ENCODE measurements around the gene PRR33. TPM values are rescaled to one million over a fixed set of nuclear protein-coding genes. Genes with fewer than 3 reads are reported as not detected.
A peak's percentile ranks its signal among the peaks of the same experiment; 100 is the strongest.

Gene PRR33
- total RNA-seq, 6 experiments from 2014 or later: not detected

- DNase-seq: no peak
- Histone ChIP-seq H3K4me1 (no peaks in the 10 kb centered on the region), H3K9me3 (no peaks in the 10 kb centered on the region), H3K27ac (no peak overlapping the region), H3K36me3 (no peaks in the 10 kb centered on the region), H3K27me3 (no peaks in the 10 kb centered on the region), H3K4me3 (no peak overlapping the region)
- TF ChIP-seq CTCF (IDR thresholded peaks at IDR 0.05) (no peak), POLR2A (IDR thresholded peaks at IDR 0.05) (no peak)
- no peak for ATAC-seq
- intact Hi-C loops (cut with DNase I): no loop called here
- no CpG with 5 or more reads among the region's 11 CpGs for WGBS (ENCODE audit: insufficient coverage, low coverage, low lambda C conversion rate, missing lambda C conversion rate)
Measured at GRCh38 chr11:1855886-1856265, 35.8 kb downstream of the PRR33 start.

- H3K9me3 ChIP-seq: no peaks in the 10 kb centered on the region
- TF ChIP-seq CTCF (IDR thresholded peaks at IDR 0.05): no peak
- no peak for TF ChIP-seq POLR2A (IDR thresholded peaks at IDR 0.05)
- no peak overlapping the region for H3K27ac ChIP-seq
- H3K4me1 ChIP-seq: no peaks in the 10 kb centered on the region
- DNase-seq (no peak), ATAC-seq (no peak)
- H3K4me3 ChIP-seq: no peak overlapping the region
- intact Hi-C loops (cut with DNase I): no loop called here
- 55% methylated on average over 2 of the region's 26 CpGs for WGBS (ENCODE audit: insufficient coverage, low coverage, low lambda C conversion rate, missing lambda C conversion rate)
- no peaks in the 10 kb centered on the region for H3K36me3 ChIP-seq
- H3K27me3 ChIP-seq: no peaks in the 10 kb centered on the region
Measured at GRCh38 chr11:1854949-1855885, 36.5 kb downstream of the PRR33 start.

- H3K4me3 ChIP-seq: no peak overlapping the region
- intact Hi-C loops (cut with DNase I): no loop called here
- H3K36me3 ChIP-seq: no peaks in the 10 kb centered on the region
- peak overlapping the region in 1 of 3 donors; percentile 24 for H3K27ac ChIP-seq
- ATAC-seq (no peak), DNase-seq (no peak)
- H3K4me1 ChIP-seq: no peaks in the 10 kb centered on the region
- no peaks in the 10 kb centered on the region for H3K9me3 ChIP-seq
- H3K27me3 ChIP-seq: no peaks in the 10 kb centered on the region
- WGBS (ENCODE audit: insufficient coverage, low coverage, low lambda C conversion rate, missing lambda C conversion rate): 64% methylated on average over 11 of the region's 27 CpGs
- no peak for TF ChIP-seq POLR2A (IDR thresholded peaks at IDR 0.05)
- no peak for TF ChIP-seq CTCF (IDR thresholded peaks at IDR 0.05)
Measured at GRCh38 chr11:1854132-1854948, 37.4 kb downstream of the PRR33 start.

GRCh38 chr11:1853376-1854131 lies 38.1 kb downstream of the PRR33 start:
- TF ChIP-seq POLR2A (IDR thresholded peaks at IDR 0.05): no peak
- no peak for TF ChIP-seq CTCF (IDR thresholded peaks at IDR 0.05)
- peak overlapping the region; percentile 11 to 26 (median 26) for H3K4me3 ChIP-seq
- ATAC-seq (no peak), DNase-seq (no peak)
- no peaks in the 10 kb centered on the region for H3K36me3 ChIP-seq
- intact Hi-C loops (cut with DNase I): no loop called here
- peak overlapping the region in 2 of 3 donors; percentile 24 to 70 for H3K27ac ChIP-seq
- no peaks in the 10 kb centered on the region for H3K4me1 ChIP-seq
- H3K9me3 ChIP-seq: no peaks in the 10 kb centered on the region
- WGBS (ENCODE audit: insufficient coverage, low coverage, low lambda C conversion rate, missing lambda C conversion rate): 78% methylated on average over 5 of the region's 19 CpGs
- H3K27me3 ChIP-seq: no peaks in the 10 kb centered on the region

Measured in right lobe of liver (tissue), 6 donors.